ENCODE results near the gene WNT7A. TPM values are rescaled to one million over a fixed set of nuclear protein-coding genes. Genes with fewer than 3 reads are reported as not detected.

The WNT7A gene
- total and polyA plus RNA-seq, 9 donors = under 0.01 to 1.0 (median 0.07) TPM; not detected in 4

GRCh38 chr3:13837751-13838150 is 42.1 kb downstream of the WNT7A start:
- no peaks in the 10 kb centered on the region for H3K36me3 ChIP-seq (ENCODE audit: control insufficient read depth, insufficient read depth, low read length)
- no peaks in the 10 kb centered on the region for H3K4me1 ChIP-seq (ENCODE audit: control insufficient read depth, insufficient read depth, low read length)
- H3K4me3 ChIP-seq (ENCODE audit: low read length) = no peak overlapping the region
- peaks cover 10% of the 10 kb centered on the region for H3K27me3 ChIP-seq (ENCODE audit: control insufficient read depth, insufficient read depth, low read length)
- H3K9me3 ChIP-seq (replicated peaks; ENCODE audit: control insufficient read depth, low read depth, low read length) = no peaks in the 10 kb centered on the region
- no peak overlapping the region for H3K27ac ChIP-seq (ENCODE audit: low read length)
- WGBS (ENCODE audit: insufficient coverage) = 78% methylated on average over 8 of the region's 10 CpGs
- DNase-seq = no peak

DNA sequence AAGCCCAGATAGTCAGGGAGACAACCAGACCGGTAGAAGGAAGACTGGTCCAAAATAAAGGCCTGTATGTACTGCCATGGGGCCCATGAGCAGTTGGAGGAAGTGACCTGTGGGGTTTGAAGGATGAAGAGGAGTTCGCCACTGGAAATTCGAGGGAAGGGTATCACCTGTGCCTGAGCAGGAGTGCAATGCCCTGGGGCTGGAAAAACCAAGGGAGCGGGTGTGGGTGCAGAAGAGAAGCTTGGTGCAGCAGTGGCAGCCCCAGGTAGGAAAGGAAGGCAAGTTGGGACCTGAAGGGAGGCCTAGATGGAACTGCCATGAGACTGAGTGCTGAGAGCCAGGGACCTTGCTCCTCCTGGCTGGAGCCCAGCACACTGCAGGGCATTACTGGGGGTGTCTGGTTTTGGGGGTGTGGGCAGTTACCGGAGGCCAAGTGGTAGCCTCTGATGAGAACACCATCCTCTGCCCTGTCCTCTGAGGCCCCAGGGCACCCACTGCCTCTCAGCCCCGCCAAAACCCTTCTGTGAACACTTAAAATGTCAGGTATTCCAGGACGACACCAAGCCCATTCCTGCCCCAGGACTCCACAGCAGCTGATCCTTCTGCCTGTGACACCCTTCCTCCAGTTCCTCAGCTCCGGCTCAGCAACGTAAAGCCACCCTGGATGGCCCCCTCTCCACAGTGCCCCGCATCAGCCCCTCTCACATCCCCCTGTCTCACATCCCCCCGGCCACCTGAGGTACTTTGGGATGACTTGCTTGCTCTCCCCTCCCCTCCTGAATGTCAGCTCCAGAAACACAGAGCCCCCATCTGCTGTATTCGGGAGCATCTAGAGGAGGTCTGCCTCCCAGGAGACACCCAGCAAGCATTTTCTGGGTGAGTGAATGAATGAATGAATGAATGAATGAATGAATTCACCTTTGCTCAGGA is 42.9 kb downstream of the WNT7A start:
- no peaks in the 10 kb centered on the region for H3K4me1 ChIP-seq (ENCODE audit: control insufficient read depth, insufficient read depth, low read length)
- no peak for DNase-seq
- H3K4me3 ChIP-seq (ENCODE audit: low read length) = no peak overlapping the region
- no peaks in the 10 kb centered on the region for H3K9me3 ChIP-seq (replicated peaks; ENCODE audit: control insufficient read depth, low read depth, low read length)
- WGBS (ENCODE audit: insufficient coverage) = 73% methylated on average over 9 of the region's 12 CpGs
- H3K27ac ChIP-seq (ENCODE audit: low read length) = no peak overlapping the region
- H3K27me3 ChIP-seq (ENCODE audit: control insufficient read depth, insufficient read depth, low read length) = peaks cover 12% of the 10 kb centered on the region
- no peaks in the 10 kb centered on the region for H3K36me3 ChIP-seq (ENCODE audit: control insufficient read depth, insufficient read depth, low read length)

GRCh38 chr3:13835246-13835645 is 44.6 kb downstream of the WNT7A start:
- Histone ChIP-seq H3K4me3 (ENCODE audit: low read length) (no peak overlapping the region), H3K27me3 (ENCODE audit: control insufficient read depth, insufficient read depth, low read length) (peaks cover 12% of the 10 kb centered on the region), H3K27ac (ENCODE audit: low read length) (no peak overlapping the region), H3K9me3 (replicated peaks; ENCODE audit: control insufficient read depth, low read depth, low read length) (no peaks in the 10 kb centered on the region), H3K4me1 (ENCODE audit: control insufficient read depth, insufficient read depth, low read length) (no peaks in the 10 kb centered on the region), H3K36me3 (ENCODE audit: control insufficient read depth, insufficient read depth, low read length) (no peaks in the 10 kb centered on the region)
- WGBS (ENCODE audit: insufficient coverage) = 75% methylated on average over 8 of the region's 9 CpGs
- no peak for DNase-seq

GRCh38 chr3:13834258-13835035 is 45.4 kb downstream of the WNT7A start:
- H3K27ac ChIP-seq (ENCODE audit: low read length) = no peak overlapping the region

GRCh38 chr3:13833506-13834257 is 46.2 kb downstream of the WNT7A start:
- Histone ChIP-seq H3K27me3 (ENCODE audit: control insufficient read depth, insufficient read depth, low read length) (peaks cover 15% of the 10 kb centered on the region), H3K9me3 (replicated peaks; ENCODE audit: control insufficient read depth, low read depth, low read length) (no peaks in the 10 kb centered on the region), H3K36me3 (ENCODE audit: control insufficient read depth, insufficient read depth, low read length) (no peaks in the 10 kb centered on the region), H3K27ac (ENCODE audit: low read length) (no peak overlapping the region), H3K4me1 (ENCODE audit: control insufficient read depth, insufficient read depth, low read length) (no peaks in the 10 kb centered on the region), H3K4me3 (ENCODE audit: low read length) (no peak overlapping the region)
- DNase-seq = no peak
- WGBS (ENCODE audit: insufficient coverage) = 71% methylated on average over 6 of the region's 9 CpGs

More at GRCh38 chr3:13834258-13835035, 45.4 kb downstream of the WNT7A start:
- Histone ChIP-seq H3K9me3 (replicated peaks; ENCODE audit: control insufficient read depth, low read depth, low read length) (no peaks in the 10 kb centered on the region), H3K36me3 (ENCODE audit: control insufficient read depth, insufficient read depth, low read length) (no peaks in the 10 kb centered on the region), H3K4me1 (ENCODE audit: control insufficient read depth, insufficient read depth, low read length) (no peaks in the 10 kb centered on the region), H3K4me3 (ENCODE audit: low read length) (no peak overlapping the region), H3K27me3 (ENCODE audit: control insufficient read depth, insufficient read depth, low read length) (peaks cover 14% of the 10 kb centered on the region)
- no peak for DNase-seq
- WGBS (ENCODE audit: insufficient coverage) = 75% methylated on average over 12 of the region's 14 CpGs

DNA sequence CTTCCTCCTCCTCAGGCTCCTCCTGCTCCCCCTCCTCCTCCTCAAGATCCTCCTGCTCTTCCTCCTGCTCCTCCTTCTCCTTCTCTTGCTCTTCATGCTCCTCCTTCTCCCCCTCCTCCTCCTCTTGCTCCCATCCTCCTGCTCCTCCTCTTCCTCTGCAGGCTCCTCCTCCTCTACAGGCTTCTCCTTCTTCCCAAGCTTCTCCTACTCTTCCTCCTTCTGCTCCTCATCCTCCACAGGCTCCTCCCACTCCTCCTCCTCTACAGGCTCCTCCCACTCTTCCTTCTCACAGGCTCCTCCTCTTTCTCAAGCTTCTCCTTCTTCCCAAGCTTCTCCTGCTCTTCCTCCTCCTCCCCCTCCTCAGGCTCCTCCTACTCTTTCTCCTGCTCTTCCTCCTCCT is 47.7 kb downstream of the WNT7A start:
- H3K9me3 ChIP-seq (replicated peaks; ENCODE audit: control insufficient read depth, low read depth, low read length) = no peaks in the 10 kb centered on the region
- no peak overlapping the region for H3K4me3 ChIP-seq (ENCODE audit: low read length)
- H3K27me3 ChIP-seq (ENCODE audit: control insufficient read depth, insufficient read depth, low read length) = peaks cover 15% of the 10 kb centered on the region
- no peak for DNase-seq
- no peaks in the 10 kb centered on the region for H3K36me3 ChIP-seq (ENCODE audit: control insufficient read depth, insufficient read depth, low read length)
- no peak overlapping the region for H3K27ac ChIP-seq (ENCODE audit: low read length)
- H3K4me1 ChIP-seq (ENCODE audit: control insufficient read depth, insufficient read depth, low read length) = no peaks in the 10 kb centered on the region

DNA sequence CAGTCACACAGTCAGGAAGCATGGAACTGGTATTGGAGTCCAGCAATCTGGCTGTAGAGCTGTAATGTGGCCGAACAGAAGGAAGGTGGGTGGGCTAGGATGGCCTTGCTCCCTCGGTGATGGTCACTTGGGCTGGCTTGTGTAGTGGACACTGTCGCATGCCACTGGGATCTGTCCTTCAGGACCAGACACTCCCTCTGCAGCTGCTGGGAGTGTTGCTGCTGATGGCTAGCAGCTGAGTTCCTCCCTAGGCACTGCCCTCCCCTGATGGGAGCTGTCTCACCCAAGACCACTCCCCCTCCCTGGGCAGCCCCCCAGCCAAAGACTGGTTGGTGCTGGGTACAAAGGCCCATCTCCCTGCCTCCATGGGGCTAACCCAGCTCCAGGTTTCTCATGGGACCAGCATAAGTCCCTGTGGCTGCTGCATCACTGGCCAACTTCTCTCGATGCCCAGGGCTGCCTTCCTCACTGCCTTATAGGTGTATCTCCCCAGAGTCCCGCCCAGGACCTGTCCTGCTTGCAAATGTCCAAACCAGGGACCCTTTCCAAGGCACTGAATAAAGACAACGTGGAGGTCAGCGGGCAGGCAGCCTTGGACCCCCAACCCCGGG is 48.4 kb downstream of the WNT7A start:
- Histone ChIP-seq H3K4me3 (ENCODE audit: low read length) (no peak overlapping the region), H3K4me1 (ENCODE audit: control insufficient read depth, insufficient read depth, low read length) (no peaks in the 10 kb centered on the region), H3K9me3 (replicated peaks; ENCODE audit: control insufficient read depth, low read depth, low read length) (no peaks in the 10 kb centered on the region), H3K36me3 (ENCODE audit: control insufficient read depth, insufficient read depth, low read length) (no peaks in the 10 kb centered on the region), H3K27me3 (ENCODE audit: control insufficient read depth, insufficient read depth, low read length) (peaks cover 15% of the 10 kb centered on the region), H3K27ac (ENCODE audit: low read length) (no peak overlapping the region)
- 97% methylated on average over 7 of the region's 8 CpGs for WGBS (ENCODE audit: insufficient coverage)
- DNase-seq = no peak

DNA sequence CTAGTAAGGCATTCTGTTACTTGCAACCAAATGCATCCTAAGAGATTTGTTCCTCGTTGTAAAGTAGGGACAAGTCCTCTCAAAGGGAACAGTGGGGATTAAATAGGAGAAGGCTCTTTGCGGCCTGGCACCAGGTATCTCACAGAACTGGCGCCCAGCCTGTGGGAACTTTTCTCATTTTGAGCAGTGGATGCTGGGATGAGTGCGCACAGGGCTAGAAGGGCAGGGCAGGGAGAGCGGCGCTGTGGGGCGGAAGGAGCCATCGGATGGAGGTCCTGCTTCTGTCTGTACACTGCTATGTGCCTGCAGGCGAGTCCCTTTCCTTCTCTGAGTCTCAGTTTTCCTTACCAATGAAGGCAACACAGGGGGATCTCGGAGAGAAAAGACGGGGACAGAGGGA is 50.6 kb downstream of the WNT7A start:
- WGBS (ENCODE audit: insufficient coverage) = 84% methylated on average over 6 of the region's 11 CpGs
- peaks cover 11% of the 10 kb centered on the region for H3K27me3 ChIP-seq (ENCODE audit: control insufficient read depth, insufficient read depth, low read length)

GRCh38 chr3:13828501-13829265 is 51.2 kb downstream of the WNT7A start:
- DNase-seq = no peak
- 86% methylated on average over 5 of the region's 9 CpGs for WGBS (ENCODE audit: insufficient coverage)
- Histone ChIP-seq H3K4me1 (ENCODE audit: control insufficient read depth, insufficient read depth, low read length) (no peaks in the 10 kb centered on the region), H3K36me3 (ENCODE audit: control insufficient read depth, insufficient read depth, low read length) (no peaks in the 10 kb centered on the region), H3K4me3 (ENCODE audit: low read length) (no peak overlapping the region), H3K27ac (ENCODE audit: low read length) (no peak overlapping the region), H3K27me3 (ENCODE audit: control insufficient read depth, insufficient read depth, low read length) (peaks cover 11% of the 10 kb centered on the region), H3K9me3 (replicated peaks; ENCODE audit: control insufficient read depth, low read depth, low read length) (no peaks in the 10 kb centered on the region)

More for the DNA sequence above, 50.6 kb downstream of the WNT7A start:
- Histone ChIP-seq H3K4me1 (ENCODE audit: control insufficient read depth, insufficient read depth, low read length) (no peaks in the 10 kb centered on the region), H3K27ac (ENCODE audit: low read length) (no peak overlapping the region), H3K9me3 (replicated peaks; ENCODE audit: control insufficient read depth, low read depth, low read length) (no peaks in the 10 kb centered on the region), H3K4me3 (ENCODE audit: low read length) (no peak overlapping the region), H3K36me3 (ENCODE audit: control insufficient read depth, insufficient read depth, low read length) (no peaks in the 10 kb centered on the region)
- DNase-seq = no peak
